Loucy (cell line): ENCODE data around the gene SARM1.

ENCODE experiments used
- H2AFZ ChIP-seq: fragments of 200-600 bp; sonication (generic); 2 replicates; pipeline ENCODE4 v1.6.0; 2016; ENCODE audit warnings: antibody characterized with exemption, mild to moderate bottlenecking, low read length, moderate library complexity
- H3F3A ChIP-seq: fragments of 200-600 bp; 2 replicates; pipeline ENCODE4 v1.6.0; 2016; ENCODE audit warnings: antibody characterized with exemption, low read depth, mild to moderate bottlenecking
- H3K27me3 ChIP-seq: fragments of 200-600 bp; sonication (generic); 2 replicates; pipeline ENCODE4 v1.6.1; 2014; ENCODE audit warnings: low read length, mild to moderate bottlenecking; ENCODE audit not compliant: insufficient read depth, poor library complexity, severe bottlenecking
- H3K36me3 ChIP-seq: fragments of 200-600 bp; sonication (generic); 2 replicates; pipeline ENCODE4 v1.6.1; 2016; ENCODE audit warnings: low read length; ENCODE audit not compliant: insufficient read depth
- H3K4me1 ChIP-seq: fragments of 200-600 bp; sonication (generic); 2 replicates; pipeline ENCODE4 v1.5.1; 2014; ENCODE audit warnings: low read length, mild to moderate bottlenecking; ENCODE audit not compliant: insufficient read depth, poor library complexity, severe bottlenecking
- H3K4me2 ChIP-seq: fragments of 200-600 bp; sonication (generic); 2 replicates; pipeline ENCODE4 v1.6.0; 2014; ENCODE audit warnings: antibody characterized with exemption, low read length, low read depth, mild to moderate bottlenecking; ENCODE audit not compliant: poor library complexity, severe bottlenecking
- H3K4me3 ChIP-seq: fragments of 200-600 bp; sonication (generic); 2 replicates; pipeline ENCODE4 v1.5.1; 2014; ENCODE audit warnings: low read length, mild to moderate bottlenecking, mixed read lengths; ENCODE audit not compliant: poor library complexity, severe bottlenecking
- H3K79me2 ChIP-seq: fragments of 200-600 bp; sonication (generic); 2 replicates; pipeline ENCODE4 v1.6.1; 2014; ENCODE audit warnings: low read length; ENCODE audit not compliant: insufficient read depth
- H3K9ac ChIP-seq: fragments of 200-600 bp; sonication (generic); 2 replicates; pipeline ENCODE4 v1.6.0; 2014; ENCODE audit warnings: mild to moderate bottlenecking, low read depth, low read length, moderate library complexity; ENCODE audit not compliant: poor library complexity, severe bottlenecking
- H3K9me2 ChIP-seq: fragments of 200-600 bp; sonication (generic); replicated peaks from 2 replicates; pipeline ENCODE4 v1.6.1; 2016; ENCODE audit warnings: low read depth, low read length, mixed read lengths
- H3K9me3 ChIP-seq: fragments of 200-600 bp; sonication (generic); 2 replicates; pipeline ENCODE4 v1.6.1; 2014; ENCODE audit warnings: mild to moderate bottlenecking, antibody characterized with exemption, low read length, low read depth; ENCODE audit not compliant: insufficient read depth
- H4K20me1 ChIP-seq: fragments of 200-600 bp; sonication (generic); 2 replicates; pipeline ENCODE4 v1.6.0; 2014; ENCODE audit warnings: antibody characterized with exemption, low read length, mild to moderate bottlenecking; ENCODE audit not compliant: insufficient read depth, poor library complexity, severe bottlenecking
- CTCF ChIP-seq: fragments of 200-600 bp; sonication (generic); conservative IDR thresholded peaks from 2 replicates; pipeline ENCODE4 v1.5.1; 2014; ENCODE audit warnings: mild to moderate bottlenecking, antibody characterized with exemption, low read length
- EZH2phosphoT487 ChIP-seq: fragments of 200-600 bp; IDR thresholded peaks from 2 replicates; pipeline ENCODE4 v1.6.1; 2018; ENCODE audit warnings: antibody characterized with exemption, mild to moderate bottlenecking, moderate library complexity, borderline replicate concordance

Gene SARM1

GRCh38 chr17:28399808-28400207 lies 28.3 kb downstream of the SARM1 start:
- Histone ChIP-seq H2AFZ (no peak overlapping the region), H4K20me1 (no peaks in the 10 kb centered on the region), H3K36me3 (no peaks in the 10 kb centered on the region), H3K79me2 (no peaks in the 10 kb centered on the region), H3K4me1 (no peaks in the 10 kb centered on the region), H3K9me3 (no peaks in the 10 kb centered on the region), H3K9ac (no peak overlapping the region), H3F3A (no peaks in the 10 kb centered on the region), H3K9me2 (no peaks in the 10 kb centered on the region), H3K4me2 (no peak overlapping the region), H3K27me3 (no peaks in the 10 kb centered on the region), H3K4me3 (no peak overlapping the region)
- TF ChIP-seq EZH2phosphoT487: no peak
- TF ChIP-seq CTCF: no peak

- Histone ChIP-seq H3K9ac (no peak overlapping the region), H3K4me2 (no peak overlapping the region), H3K4me3 (no peak overlapping the region), H3K4me1 (no peaks in the 10 kb centered on the region), H3K36me3 (no peaks in the 10 kb centered on the region), H3F3A (no peaks in the 10 kb centered on the region), H3K9me2 (no peaks in the 10 kb centered on the region), H2AFZ (no peak overlapping the region), H3K27me3 (no peaks in the 10 kb centered on the region), H4K20me1 (no peaks in the 10 kb centered on the region), H3K79me2 (no peaks in the 10 kb centered on the region), H3K9me3 (no peaks in the 10 kb centered on the region)
- TF ChIP-seq EZH2phosphoT487 (no peak), CTCF (no peak)
Measured at GRCh38 chr17:28402224-28402630, 30.7 kb downstream of the SARM1 start.

- H3F3A ChIP-seq: no peaks in the 10 kb centered on the region
- no peak overlapping the region for H3K4me2 ChIP-seq
- no peaks in the 10 kb centered on the region for H3K9me2 ChIP-seq
- H3K27me3 ChIP-seq: no peaks in the 10 kb centered on the region
- no peaks in the 10 kb centered on the region for H3K9me3 ChIP-seq
- H4K20me1 ChIP-seq: no peaks in the 10 kb centered on the region
- no peak overlapping the region for H3K9ac ChIP-seq
- no peaks in the 10 kb centered on the region for H3K79me2 ChIP-seq
- no peaks in the 10 kb centered on the region for H3K4me1 ChIP-seq
- no peaks in the 10 kb centered on the region for H3K36me3 ChIP-seq
- H3K4me3 ChIP-seq: no peak overlapping the region
- H2AFZ ChIP-seq: no peak overlapping the region
- TF ChIP-seq EZH2phosphoT487 (no peak), CTCF (no peak)
Measured at GRCh38 chr17:28402844-28403243, 31.4 kb downstream of the SARM1 start.
